ENCODE results near the gene ODF2L.

- TF ChIP-seq CTCF (IDR thresholded peaks at IDR 0.05; ENCODE audit: poor library complexity) (no peak), EZH2 (IDR thresholded peaks at IDR 0.05; ENCODE audit: borderline replicate concordance) (no peak), EZH2phosphoT487 (IDR thresholded peaks at IDR 0.05; ENCODE audit: low read depth, severe bottlenecking, unreplicated experiment) (no peak)
Measured at GRCh38 chr1:86345042-86345441, 51.1 kb downstream of the ODF2L start.
